D721Med (cell line): ENCODE data around the gene PANK3.

ENCODE experiments used
- DNase-seq: peaks from one replicate; pipeline ENCODE4 v3.0.0; 2011; ENCODE audit warnings: low spot score; ENCODE audit not compliant: insufficient read length
- FAIRE-seq: peaks from 2 replicates; lab custom pipeline; 2011; peaks lifted over from hg19 to GRCh38; lab: Jason Lieb, UNC
- CTCF ChIP-seq: IDR thresholded peaks from 2 replicates; pipeline ENCODE4 v1.5.1; 2012; ENCODE audit warnings: mild to moderate bottlenecking, control low read depth; ENCODE audit not compliant: insufficient read depth; ENCODE audit errors: missing control alignments

The PANK3 gene

GRCh38 chr5:168530621-168531150, 48.5 kb downstream of the PANK3 start:
- DNase-seq (no peak), FAIRE-seq (no peak)
- TF ChIP-seq CTCF: no peak

- FAIRE-seq: no peak
- TF ChIP-seq CTCF: no peak
- peak; percentile 41 for DNase-seq
These were observed 49.6 kb downstream of the PANK3 start for GRCh38 chr5:168529374-168530234.

GRCh38 chr5:168528521-168529373, 50.4 kb downstream of the PANK3 start, which contains the start of gene FBLL1:
Gene FBLL1 (plus strand): TSS chr5:168529305. CDS start chr5:168529505, 200 bp downstream.
- no peak for TF ChIP-seq CTCF
- no peak for FAIRE-seq
- DNase-seq: peak; percentile 76

- no peak for TF ChIP-seq CTCF
- no peak for DNase-seq
- FAIRE-seq: no peak
These were observed 51.3 kb downstream of the PANK3 start for GRCh38 chr5:168527756-168528295.

GRCh38 chr5:168525856-168526255, 53.3 kb downstream of the PANK3 start:
- FAIRE-seq (no peak), DNase-seq (no peak)
- TF ChIP-seq CTCF: no peak

- TF ChIP-seq CTCF: no peak
- DNase-seq (no peak), FAIRE-seq (no peak)
These were observed 65.2 kb downstream of the PANK3 start for GRCh38 chr5:168513861-168514428.
